Fibroblast of skin of scalp (primary cell): ENCODE results near the gene PSTPIP1.

ENCODE experiments used
- DNase-seq: peaks from one replicate; pipeline ENCODE4 v3.0.0-alpha.2; 2013

Gene PSTPIP1

DNA sequence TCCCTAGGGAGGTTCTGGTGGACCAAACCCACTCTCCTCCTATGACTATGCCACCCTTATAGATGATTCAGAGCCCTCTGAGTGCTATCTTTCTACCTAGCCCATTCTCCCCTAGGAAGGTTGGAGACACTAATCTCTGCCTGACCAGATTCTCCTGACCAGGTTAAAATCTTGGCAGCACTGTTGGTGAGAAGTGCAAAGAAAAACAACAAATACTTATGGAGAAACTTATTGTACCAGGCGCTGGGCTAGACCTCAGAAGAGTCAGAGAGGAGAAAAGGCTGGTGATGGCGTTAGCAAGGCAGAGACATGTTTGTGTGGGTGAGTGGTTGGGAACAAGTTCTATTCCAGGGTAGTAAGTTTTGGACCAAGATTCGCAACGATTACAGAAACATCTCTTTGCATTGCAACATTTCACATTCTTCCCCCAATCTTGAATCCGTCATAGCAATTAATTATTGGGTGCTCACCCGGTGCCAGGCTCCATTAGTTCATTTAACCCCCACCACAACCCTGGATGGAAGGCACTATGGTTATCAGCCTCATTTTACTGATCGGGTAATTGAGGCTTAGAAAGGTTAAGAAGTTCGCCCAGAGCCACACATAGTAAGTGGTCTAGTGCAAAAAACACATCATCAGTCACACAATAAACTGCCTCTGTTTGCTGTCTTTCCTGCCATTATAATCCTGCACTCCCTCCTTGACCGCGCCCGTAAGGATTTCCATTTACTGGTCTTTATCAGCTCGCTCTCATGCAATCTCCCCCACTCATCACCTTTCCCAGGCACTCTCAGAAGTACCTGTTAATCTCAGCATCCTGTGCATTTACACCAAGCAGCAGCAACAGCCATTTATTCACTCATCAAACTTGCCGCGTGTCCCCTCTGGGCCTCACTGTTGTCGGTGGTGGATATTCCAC, 76.6 kb downstream of the PSTPIP1 start:
- no peak for DNase-seq

- DNase-seq, result no peak
Observed at GRCh38 chr15:77074350-77074749, 79.4 kb downstream of the PSTPIP1 start.

DNA sequence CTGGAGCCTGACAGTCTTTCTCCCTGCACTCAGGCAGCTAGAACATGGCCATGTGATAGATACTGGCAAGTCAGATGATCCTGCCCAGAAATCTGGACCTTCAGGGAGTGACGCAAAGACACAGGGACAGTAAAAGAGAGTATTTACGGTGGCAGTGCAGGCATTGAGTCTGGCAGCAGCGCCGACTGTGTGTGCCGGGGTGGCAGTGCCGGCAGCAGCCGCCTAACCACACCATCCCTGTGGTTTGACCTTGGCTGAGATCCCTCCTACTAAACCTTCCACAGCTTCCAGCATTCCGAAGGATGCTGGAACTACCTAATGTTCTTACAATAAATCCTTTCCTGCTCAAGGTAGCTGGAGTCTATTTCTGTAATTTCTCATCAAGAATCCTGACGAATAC, 80.6 kb downstream of the PSTPIP1 start:
- no peak for DNase-seq

DNA sequence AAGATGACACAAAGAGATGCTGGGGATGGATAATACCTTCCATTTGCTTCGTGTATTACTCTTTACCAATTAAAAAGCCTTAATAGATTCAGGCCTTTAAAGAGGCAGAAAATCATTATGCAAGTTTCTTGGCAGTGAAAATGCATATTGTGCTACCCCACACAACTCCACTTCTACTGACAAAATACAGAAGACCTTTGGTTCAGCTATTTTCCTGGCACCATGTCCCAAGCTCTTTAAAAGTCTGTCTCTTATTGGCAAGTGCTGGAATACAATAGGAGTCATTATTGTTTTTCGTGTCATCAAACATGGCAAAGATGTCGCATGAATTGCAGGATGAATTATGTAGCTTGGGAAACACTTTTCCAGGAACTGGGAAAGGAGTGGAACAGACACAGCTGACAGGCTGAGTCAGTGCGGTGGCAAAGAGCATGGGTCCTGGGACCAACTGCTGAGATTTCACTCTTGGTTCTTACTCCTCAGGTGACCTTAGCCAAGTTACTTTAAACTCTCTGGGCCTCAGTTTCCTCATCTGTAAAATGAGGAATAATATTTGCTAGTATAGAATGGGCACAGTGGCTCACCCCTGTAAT, 81.5 kb downstream of the PSTPIP1 start:
- DNase-seq, result no peak

GRCh38 chr15:77081971-77082370, 87.0 kb downstream of the PSTPIP1 start:
- DNase-seq, result no peak

GRCh38 chr15:77083381-77084160, 88.6 kb downstream of the PSTPIP1 start:
- DNase-seq, result peak; percentile 42

- DNase-seq, result no peak
Observed at GRCh38 chr15:77084436-77084835, 89.5 kb downstream of the PSTPIP1 start.

DNA sequence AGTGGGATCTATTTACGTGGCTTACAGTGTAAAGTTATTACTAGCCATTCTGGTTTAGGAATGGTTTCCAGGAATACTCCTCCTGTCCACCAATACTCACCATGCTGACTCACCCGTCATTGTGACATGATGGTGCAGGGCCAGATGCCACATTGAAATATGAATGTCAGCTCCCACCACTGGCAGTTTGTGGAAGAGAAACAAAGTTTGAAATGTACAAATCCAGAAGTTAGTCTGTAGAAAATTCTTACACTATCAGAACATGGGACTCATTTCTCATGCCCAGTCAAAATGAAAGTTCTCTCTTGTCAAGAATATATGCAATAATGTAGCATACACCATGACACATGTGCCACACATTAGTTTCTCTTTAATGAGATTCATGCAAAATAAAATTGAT, 90.4 kb downstream of the PSTPIP1 start:
- DNase-seq, result peak; percentile 69
